Astrocyte (in vitro differentiated cells and primary cell): ENCODE data around the gene CYP1B1. TPM values are rescaled to one million over a fixed set of nuclear protein-coding genes. Genes with fewer than 3 reads are reported as not detected.
A peak's percentile ranks its signal among the peaks of the same experiment; 100 is the strongest.

Experiments used
- DNase-seq: peaks from one replicate; pipeline ENCODE4 v3.0.0-alpha.2; 2010; ENCODE audit warnings: low read depth
- FAIRE-seq: peaks from 2 replicates; lab custom pipeline; 2011; peaks lifted over from hg19 to GRCh38; lab: Jason Lieb, UNC
- H2AFZ ChIP-seq: 2 replicates; pipeline ENCODE4 v1.6.0; 2012; ENCODE audit warnings: low read depth, low read length, inconsistent platforms
- H3K27ac ChIP-seq: 2 replicates; pipeline ENCODE4 v1.5.1; 2011; ENCODE audit warnings: low read depth, low read length, inconsistent platforms
- H3K27me3 ChIP-seq: 2 replicates; pipeline ENCODE4 v1.6.0; 2011; ENCODE audit warnings: low read length, inconsistent platforms; ENCODE audit not compliant: insufficient read depth
- H3K36me3 ChIP-seq: 2 replicates; pipeline ENCODE4 v1.5.1; 2011; ENCODE audit warnings: low read length, inconsistent platforms; ENCODE audit not compliant: insufficient read depth
- H3K4me1 ChIP-seq: 2 replicates; pipeline ENCODE4 v1.5.1; 2011; ENCODE audit warnings: low read length, inconsistent platforms; ENCODE audit not compliant: insufficient read depth
- H3K4me2 ChIP-seq: 2 replicates; pipeline ENCODE4 v1.6.0; 2012; ENCODE audit warnings: low read length, inconsistent platforms
- H3K4me3 ChIP-seq: 2 replicates; pipeline ENCODE4 v1.5.1; 2011; ENCODE audit warnings: low read depth, mild to moderate bottlenecking, low read length, inconsistent platforms; ENCODE audit not compliant: insufficient read depth
- H3K79me2 ChIP-seq: 2 replicates; pipeline ENCODE4 v1.6.0; 2012; ENCODE audit warnings: mild to moderate bottlenecking, low read length, inconsistent platforms; ENCODE audit not compliant: insufficient read depth
- H3K9ac ChIP-seq: 2 replicates; pipeline ENCODE4 v1.6.0; 2012; ENCODE audit warnings: mild to moderate bottlenecking, low read length, inconsistent platforms
- H3K9me3 ChIP-seq: 2 replicates; pipeline ENCODE4 v1.5.1; 2012; ENCODE audit warnings: low read depth, mild to moderate bottlenecking, low read length, inconsistent platforms; ENCODE audit not compliant: insufficient read depth
- H4K20me1 ChIP-seq: 2 replicates; pipeline ENCODE4 v1.6.0; 2012; ENCODE audit warnings: low read length, inconsistent platforms; ENCODE audit not compliant: insufficient read depth
- H3K27ac Mint-ChIP-seq: one replicate; pipeline ENCODE4 v1.8.0; 2021; ENCODE audit warnings: mild to moderate bottlenecking, mixed read lengths; ENCODE audit not compliant: unreplicated experiment
- H3K27me3 Mint-ChIP-seq: one replicate; pipeline ENCODE4 v1.8.0; 2021; ENCODE audit warnings: low read depth, mixed read lengths; ENCODE audit not compliant: unreplicated experiment
- H3K36me3 Mint-ChIP-seq: one replicate; pipeline ENCODE4 v1.8.0; 2021; ENCODE audit warnings: low read depth, mixed read lengths; ENCODE audit not compliant: unreplicated experiment
- H3K4me1 Mint-ChIP-seq: one replicate; pipeline ENCODE4 v1.8.0; 2021; ENCODE audit warnings: low read depth, mixed read lengths; ENCODE audit not compliant: unreplicated experiment
- H3K4me3 Mint-ChIP-seq: one replicate; pipeline ENCODE4 v1.8.0; 2021; ENCODE audit warnings: mild to moderate bottlenecking, moderate library complexity, mixed read lengths; ENCODE audit not compliant: unreplicated experiment
- H3K9me3 Mint-ChIP-seq: one replicate; pipeline ENCODE4 v1.8.0; 2021; ENCODE audit warnings: mild to moderate bottlenecking, mixed read lengths; ENCODE audit not compliant: unreplicated experiment
- EZH2 ChIP-seq: IDR thresholded peaks from 2 replicates; pipeline ENCODE4 v1.6.1; 2012; ENCODE audit warnings: mild to moderate bottlenecking, low read length, inconsistent platforms; ENCODE audit not compliant: insufficient read depth
- total RNA-seq: library from RNA; stranded (reverse); gene quantifications from 2 replicates; pipeline ENCODE4 v1.2.1, GENCODE V29; 2021
- TF ChIP-seq, protein P1 (sequence below): IDR thresholded peaks from 2 replicates; pipeline ENCODE4 v1.5.1; 2011; ENCODE audit warnings: low read depth, mild to moderate bottlenecking, inconsistent platforms, low read length, moderate library complexity; ENCODE audit not compliant: insufficient read depth

Gene CYP1B1
- total RNA-seq, 1 donor from 2014 or later: 12.9 TPM

DNA sequence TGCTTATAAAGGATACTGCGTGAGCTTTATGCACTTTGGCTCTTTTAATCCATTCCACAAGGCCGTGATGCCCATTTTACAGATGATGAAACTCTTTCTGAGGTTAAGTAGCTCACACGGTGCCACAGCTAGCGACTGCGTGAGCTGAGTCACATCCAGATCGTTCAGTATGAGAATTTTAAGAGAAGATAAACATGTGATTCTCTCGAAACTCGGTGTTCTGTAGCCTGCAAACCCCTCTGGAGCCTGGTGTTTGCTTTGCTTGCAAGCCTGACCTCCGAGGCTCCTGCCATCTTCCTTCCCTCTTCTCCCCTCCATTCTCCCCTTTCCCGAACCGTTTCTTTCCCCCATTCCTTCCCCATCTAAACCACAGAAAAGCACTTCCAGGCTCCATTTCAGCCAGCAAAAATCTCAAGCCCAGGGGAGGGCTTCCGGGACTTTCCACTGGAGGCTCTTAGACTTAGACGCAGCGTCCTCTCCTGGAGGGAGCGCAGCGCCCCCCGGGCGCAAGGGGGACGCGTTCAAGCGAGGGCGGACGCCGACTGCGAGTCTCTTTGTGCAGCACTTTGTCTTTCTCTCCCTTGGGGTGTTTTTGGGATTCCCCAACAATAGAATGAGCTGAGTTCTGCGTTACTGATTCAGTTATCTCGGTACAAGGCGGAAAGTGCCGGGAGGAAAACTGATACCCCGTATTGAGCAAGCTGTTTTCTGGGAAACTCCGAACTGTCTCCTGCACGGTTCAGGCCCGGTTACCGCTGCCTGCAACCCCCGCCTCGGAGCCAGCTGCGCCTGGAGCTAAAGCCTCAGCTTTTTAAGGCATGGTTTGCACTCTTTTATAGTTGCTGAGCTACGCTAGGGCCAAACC lies 38.0 kb downstream of the CYP1B1 start:
- H3K9me3 Mint-ChIP-seq: no peaks in the 10 kb centered on the region
- H3K4me2 ChIP-seq: peak overlapping the region; percentile 90
- peaks cover 11% of the 10 kb centered on the region for H3K4me1 ChIP-seq
- peaks cover 17% of the 10 kb centered on the region for H3K27me3 ChIP-seq
- no peak for FAIRE-seq
- no peak overlapping the region for H3K4me3 Mint-ChIP-seq
- TF ChIP-seq, protein P1, sequence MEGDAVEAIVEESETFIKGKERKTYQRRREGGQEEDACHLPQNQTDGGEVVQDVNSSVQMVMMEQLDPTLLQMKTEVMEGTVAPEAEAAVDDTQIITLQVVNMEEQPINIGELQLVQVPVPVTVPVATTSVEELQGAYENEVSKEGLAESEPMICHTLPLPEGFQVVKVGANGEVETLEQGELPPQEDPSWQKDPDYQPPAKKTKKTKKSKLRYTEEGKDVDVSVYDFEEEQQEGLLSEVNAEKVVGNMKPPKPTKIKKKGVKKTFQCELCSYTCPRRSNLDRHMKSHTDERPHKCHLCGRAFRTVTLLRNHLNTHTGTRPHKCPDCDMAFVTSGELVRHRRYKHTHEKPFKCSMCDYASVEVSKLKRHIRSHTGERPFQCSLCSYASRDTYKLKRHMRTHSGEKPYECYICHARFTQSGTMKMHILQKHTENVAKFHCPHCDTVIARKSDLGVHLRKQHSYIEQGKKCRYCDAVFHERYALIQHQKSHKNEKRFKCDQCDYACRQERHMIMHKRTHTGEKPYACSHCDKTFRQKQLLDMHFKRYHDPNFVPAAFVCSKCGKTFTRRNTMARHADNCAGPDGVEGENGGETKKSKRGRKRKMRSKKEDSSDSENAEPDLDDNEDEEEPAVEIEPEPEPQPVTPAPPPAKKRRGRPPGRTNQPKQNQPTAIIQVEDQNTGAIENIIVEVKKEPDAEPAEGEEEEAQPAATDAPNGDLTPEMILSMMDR: peak; percentile 19
- no peak for TF ChIP-seq EZH2
- peak overlapping the region; percentile 84 for H2AFZ ChIP-seq
- no peaks in the 10 kb centered on the region for H3K79me2 ChIP-seq
- H3K4me3 ChIP-seq: peak overlapping the region; percentile 48
- no peaks in the 10 kb centered on the region for H3K9me3 ChIP-seq
- peaks cover 11% of the 10 kb centered on the region for H3K27me3 Mint-ChIP-seq
- H3K27ac ChIP-seq: no peak overlapping the region
- no peak overlapping the region for H3K27ac Mint-ChIP-seq
- peak; percentile 48 for DNase-seq
- H3K9ac ChIP-seq: peak overlapping the region; percentile 64
- no peaks in the 10 kb centered on the region for H3K36me3 ChIP-seq
- H3K4me1 Mint-ChIP-seq: peaks cover 9% of the 10 kb centered on the region
- no peaks in the 10 kb centered on the region for H3K36me3 Mint-ChIP-seq
- no peaks in the 10 kb centered on the region for H4K20me1 ChIP-seq

- Mint-ChIP-seq H3K27me3 (peaks cover 11% of the 10 kb centered on the region), H3K9me3 (no peaks in the 10 kb centered on the region), H3K36me3 (no peaks in the 10 kb centered on the region), H3K4me3 (no peak overlapping the region), H3K27ac (no peak overlapping the region), H3K4me1 (peaks cover 9% of the 10 kb centered on the region)
- TF ChIP-seq, protein P1: no peak
- TF ChIP-seq EZH2: no peak
- Histone ChIP-seq H3K79me2 (no peaks in the 10 kb centered on the region), H4K20me1 (no peaks in the 10 kb centered on the region), H3K9ac (no peak overlapping the region), H3K9me3 (no peaks in the 10 kb centered on the region), H3K4me1 (peaks cover 11% of the 10 kb centered on the region), H3K27ac (no peak overlapping the region), H3K4me3 (no peak overlapping the region), H3K27me3 (peaks cover 17% of the 10 kb centered on the region), H3K4me2 (peak overlapping the region; percentile 90), H2AFZ (peak overlapping the region; percentile 84), H3K36me3 (no peaks in the 10 kb centered on the region)
- no peak for DNase-seq
- FAIRE-seq: no peak
These were observed 38.6 kb downstream of the CYP1B1 start for GRCh38 chr2:38037325-38037724.

DNA sequence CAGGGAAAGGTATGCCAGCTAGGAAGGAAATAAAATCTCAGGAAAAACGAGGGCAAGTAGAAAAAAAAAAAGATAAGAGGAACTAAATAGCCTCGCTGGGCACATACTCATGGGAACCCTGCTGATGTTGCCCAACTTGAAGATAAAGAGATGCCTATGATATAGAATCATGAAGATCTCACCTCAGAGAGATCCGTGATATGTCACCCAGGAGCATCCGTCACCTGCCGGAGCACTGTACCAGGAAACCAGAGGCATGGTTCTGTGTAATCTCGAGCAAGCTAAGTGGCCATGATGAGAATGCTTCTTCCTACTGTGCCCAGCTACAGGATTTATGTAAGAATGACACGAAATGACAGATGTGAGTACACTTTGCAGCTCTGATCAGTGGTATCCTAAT lies 40.0 kb downstream of the CYP1B1 start:
- TF ChIP-seq, protein P1: no peak
- H3K4me3 ChIP-seq: no peak overlapping the region
- DNase-seq (no peak), FAIRE-seq (no peak)
- H2AFZ ChIP-seq: no peak overlapping the region
- peaks cover 17% of the 10 kb centered on the region for H3K27me3 ChIP-seq
- Mint-ChIP-seq H3K9me3 (no peaks in the 10 kb centered on the region), H3K4me3 (no peak overlapping the region), H3K4me1 (peaks cover 9% of the 10 kb centered on the region), H3K36me3 (no peaks in the 10 kb centered on the region), H3K27ac (no peak overlapping the region), H3K27me3 (peaks cover 14% of the 10 kb centered on the region)
- H3K4me2 ChIP-seq: no peak overlapping the region
- no peak overlapping the region for H3K27ac ChIP-seq
- no peaks in the 10 kb centered on the region for H3K79me2 ChIP-seq
- no peak overlapping the region for H3K9ac ChIP-seq
- H4K20me1 ChIP-seq: no peaks in the 10 kb centered on the region
- H3K36me3 ChIP-seq: no peaks in the 10 kb centered on the region
- H3K9me3 ChIP-seq: no peaks in the 10 kb centered on the region
- H3K4me1 ChIP-seq: peaks cover 11% of the 10 kb centered on the region
